ENCODE data around the gene STX11. TPM values are rescaled to one million over a fixed set of nuclear protein-coding genes. Genes with fewer than 3 reads are reported as not detected.

The STX11 gene
- total and polyA plus RNA-seq, 2 experiments from 2014 or later: 0.98 to 1.6 TPM

DNA sequence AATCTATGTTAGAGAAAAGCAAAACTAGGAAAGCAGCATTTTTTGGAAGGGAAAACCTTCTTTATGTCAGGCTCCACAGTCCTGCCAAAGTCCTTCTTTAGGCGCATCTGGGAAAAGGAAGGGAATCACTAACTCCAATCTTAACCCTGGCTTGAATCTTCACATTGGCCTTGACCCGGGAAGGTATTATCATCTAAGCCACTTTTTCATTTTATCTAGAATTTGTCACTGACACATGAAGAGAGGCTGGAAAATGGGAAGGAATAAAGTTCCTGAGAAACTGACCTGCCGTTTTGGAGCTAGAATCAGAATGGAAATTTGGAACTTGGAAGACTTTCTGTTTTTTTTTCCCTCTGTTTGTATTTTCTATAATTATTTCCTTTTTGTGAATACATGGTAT lies 81.4 kb downstream of the STX11 start:
- H3K4me1 ChIP-seq (ENCODE audit: low read depth): peaks cover 13% of the 10 kb centered on the region
- H3K36me3 ChIP-seq: no peaks in the 10 kb centered on the region
- TF ChIP-seq, protein P1, sequence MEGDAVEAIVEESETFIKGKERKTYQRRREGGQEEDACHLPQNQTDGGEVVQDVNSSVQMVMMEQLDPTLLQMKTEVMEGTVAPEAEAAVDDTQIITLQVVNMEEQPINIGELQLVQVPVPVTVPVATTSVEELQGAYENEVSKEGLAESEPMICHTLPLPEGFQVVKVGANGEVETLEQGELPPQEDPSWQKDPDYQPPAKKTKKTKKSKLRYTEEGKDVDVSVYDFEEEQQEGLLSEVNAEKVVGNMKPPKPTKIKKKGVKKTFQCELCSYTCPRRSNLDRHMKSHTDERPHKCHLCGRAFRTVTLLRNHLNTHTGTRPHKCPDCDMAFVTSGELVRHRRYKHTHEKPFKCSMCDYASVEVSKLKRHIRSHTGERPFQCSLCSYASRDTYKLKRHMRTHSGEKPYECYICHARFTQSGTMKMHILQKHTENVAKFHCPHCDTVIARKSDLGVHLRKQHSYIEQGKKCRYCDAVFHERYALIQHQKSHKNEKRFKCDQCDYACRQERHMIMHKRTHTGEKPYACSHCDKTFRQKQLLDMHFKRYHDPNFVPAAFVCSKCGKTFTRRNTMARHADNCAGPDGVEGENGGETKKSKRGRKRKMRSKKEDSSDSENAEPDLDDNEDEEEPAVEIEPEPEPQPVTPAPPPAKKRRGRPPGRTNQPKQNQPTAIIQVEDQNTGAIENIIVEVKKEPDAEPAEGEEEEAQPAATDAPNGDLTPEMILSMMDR (IDR thresholded peaks at IDR 0.05; ENCODE audit: low read depth, low read length): no peak
- no peak for DNase-seq (ENCODE audit: low read depth in 1 of 2, low spot score in 1 of 2)
- H3K27ac ChIP-seq: no peak overlapping the region
- H3K9me3 ChIP-seq (ENCODE audit: low read depth): no peaks in the 10 kb centered on the region
- no peaks in the 10 kb centered on the region for H3K27me3 ChIP-seq
- no peak overlapping the region for H3K4me3 ChIP-seq

DNA sequence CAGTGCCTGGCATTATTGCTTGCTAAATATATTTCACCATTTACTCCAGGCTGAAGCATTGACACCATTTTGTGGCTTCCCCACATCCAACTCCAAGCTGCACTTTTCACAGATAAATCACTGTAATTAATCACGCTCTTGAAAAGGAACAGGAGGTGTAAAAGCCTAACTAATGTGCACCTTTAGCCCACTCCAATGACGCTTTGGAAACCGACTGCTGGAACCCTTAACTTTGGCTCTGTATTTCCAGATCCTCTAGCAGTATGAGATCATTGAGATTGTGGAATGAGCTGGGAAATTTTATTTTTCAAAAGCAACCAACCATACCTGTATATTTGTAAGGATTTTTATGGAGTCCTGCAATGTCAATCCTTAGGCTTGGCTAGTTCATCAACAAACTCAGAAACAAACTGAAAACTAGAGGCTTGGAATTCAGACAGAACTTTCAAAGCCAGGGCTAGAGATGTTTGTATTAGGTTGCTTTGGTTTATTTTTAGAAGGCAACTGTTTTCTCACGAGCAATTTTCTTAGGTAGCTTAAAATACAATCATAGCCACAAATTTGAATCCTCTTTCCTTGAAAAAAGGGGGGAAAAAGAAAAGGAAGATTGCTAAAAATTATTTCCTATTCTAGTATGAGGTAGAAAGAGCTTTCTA lies 82.0 kb downstream of the STX11 start:
- Histone ChIP-seq H3K27me3 (no peaks in the 10 kb centered on the region), H3K9me3 (ENCODE audit: low read depth) (no peaks in the 10 kb centered on the region), H3K4me3 (no peak overlapping the region), H3K27ac (no peak overlapping the region), H3K4me1 (ENCODE audit: low read depth) (peaks cover 13% of the 10 kb centered on the region), H3K36me3 (no peaks in the 10 kb centered on the region)
- DNase-seq (ENCODE audit: low read depth in 1 of 2, low spot score in 1 of 2): no peak
- TF ChIP-seq, protein P1 (IDR thresholded peaks at IDR 0.05; ENCODE audit: low read depth, low read length): no peak

DNA sequence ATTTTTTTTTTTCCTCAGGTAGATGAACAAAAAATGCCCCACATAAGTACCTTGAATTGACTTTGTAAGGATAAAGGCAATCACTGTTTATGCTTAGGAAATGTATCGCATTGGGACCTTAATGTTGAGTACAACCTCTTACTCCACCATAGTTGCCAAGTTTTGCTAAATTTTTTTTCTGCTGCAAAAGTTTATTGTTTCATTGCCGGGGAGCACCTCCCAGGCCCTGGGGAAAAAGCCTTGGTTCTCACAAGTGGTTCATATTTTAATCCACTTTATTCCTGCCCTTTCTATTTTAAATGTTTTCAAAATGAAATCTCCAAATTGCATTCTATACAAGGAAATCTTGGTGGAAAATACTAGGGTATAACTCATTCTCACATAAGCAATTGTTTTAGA lies 82.5 kb downstream of the STX11 start:
- DNase-seq (ENCODE audit: low read depth in 1 of 2, low spot score in 1 of 2): no peak
- no peaks in the 10 kb centered on the region for H3K9me3 ChIP-seq (ENCODE audit: low read depth)
- H3K27me3 ChIP-seq: no peaks in the 10 kb centered on the region
- no peak overlapping the region for H3K4me3 ChIP-seq
- H3K36me3 ChIP-seq: no peaks in the 10 kb centered on the region
- peaks cover 13% of the 10 kb centered on the region for H3K4me1 ChIP-seq (ENCODE audit: low read depth)
- TF ChIP-seq, protein P1 (IDR thresholded peaks at IDR 0.05; ENCODE audit: low read depth, low read length): no peak
- no peak overlapping the region for H3K27ac ChIP-seq

DNA sequence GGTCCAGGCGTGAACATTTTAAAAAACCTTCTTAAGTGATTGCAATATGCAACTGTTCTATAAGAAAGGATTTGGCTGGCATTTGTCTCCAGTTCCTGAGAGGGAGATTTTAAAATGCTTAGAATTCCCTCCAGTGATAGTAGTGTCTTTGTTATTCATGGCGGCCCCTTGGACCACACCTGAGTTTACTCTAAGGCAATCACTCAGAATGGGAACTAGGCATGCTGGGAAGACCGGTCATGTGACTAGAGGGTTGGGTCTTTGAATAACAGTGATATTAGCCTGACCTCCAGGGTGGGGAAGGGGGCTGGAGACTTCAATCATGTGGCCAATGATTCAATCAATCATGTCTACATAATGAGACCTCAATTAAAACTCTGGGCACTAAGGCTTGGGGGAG lies 84.1 kb downstream of the STX11 start:
- no peaks in the 10 kb centered on the region for H3K9me3 ChIP-seq (ENCODE audit: low read depth)
- TF ChIP-seq, protein P1 (IDR thresholded peaks at IDR 0.05; ENCODE audit: low read depth, low read length): no peak
- peaks cover 13% of the 10 kb centered on the region for H3K4me1 ChIP-seq (ENCODE audit: low read depth)
- DNase-seq (ENCODE audit: low read depth in 1 of 2, low spot score in 1 of 2): no peak
- H3K27me3 ChIP-seq: no peaks in the 10 kb centered on the region
- H3K27ac ChIP-seq: no peak overlapping the region
- no peak overlapping the region for H3K4me3 ChIP-seq
- no peaks in the 10 kb centered on the region for H3K36me3 ChIP-seq

DNA sequence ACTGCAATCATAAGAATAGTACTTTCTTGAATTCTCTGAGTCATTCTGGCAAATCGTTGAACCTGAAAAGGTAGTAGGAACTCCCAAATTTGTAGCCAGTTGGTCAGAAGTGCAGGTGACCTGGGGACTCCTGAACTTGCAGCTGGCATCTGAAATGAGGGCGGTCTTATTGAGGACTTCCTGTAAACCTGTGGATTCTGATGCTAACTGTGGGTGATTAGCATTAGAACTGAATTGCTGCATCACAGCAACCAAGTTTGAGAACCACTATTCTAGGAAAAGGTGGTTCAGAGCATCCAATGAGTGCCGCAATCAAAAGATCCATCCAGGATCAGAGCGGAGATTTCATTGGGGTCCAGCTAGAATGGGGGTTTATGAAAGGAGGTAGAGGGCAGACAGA lies 84.6 kb downstream of the STX11 start:
- Histone ChIP-seq H3K4me1 (ENCODE audit: low read depth) (peaks cover 13% of the 10 kb centered on the region), H3K9me3 (ENCODE audit: low read depth) (no peaks in the 10 kb centered on the region), H3K27me3 (no peaks in the 10 kb centered on the region), H3K36me3 (no peaks in the 10 kb centered on the region), H3K27ac (no peak overlapping the region), H3K4me3 (no peak overlapping the region)
- TF ChIP-seq, protein P1 (IDR thresholded peaks at IDR 0.05; ENCODE audit: low read depth, low read length): no peak
- no peak for DNase-seq (ENCODE audit: low read depth in 1 of 2, low spot score in 1 of 2)

Other genes starting within 250 kb of the STX11 start
- 6.8 and 9.0 TPM in 2 replicates for gene PLAGL1, start 142.3 kb upstream of the STX11 start, total RNA-seq
- gene PLAGL1, start 142.3 kb upstream of the STX11 start, polyA plus RNA-seq: 11.6 and 17.2 TPM in 2 replicates
- 139 and 183 TPM in 2 replicates for gene SF3B5, start 54.9 kb upstream of the STX11 start, total RNA-seq
- gene SF3B5, start 54.9 kb upstream of the STX11 start, polyA plus RNA-seq: 223 and 252 TPM in 2 replicates
- 93.8 and 106 TPM in 2 replicates for gene UTRN, start 134.8 kb downstream of the STX11 start, total RNA-seq
- gene UTRN, start 134.8 kb downstream of the STX11 start, polyA plus RNA-seq: 44.5 and 49.4 TPM in 2 replicates

Measured in cardiac muscle cell (in vitro differentiated cells and primary cell).